ENCODE results near the gene TSPAN32.

The TSPAN32 gene

DNA sequence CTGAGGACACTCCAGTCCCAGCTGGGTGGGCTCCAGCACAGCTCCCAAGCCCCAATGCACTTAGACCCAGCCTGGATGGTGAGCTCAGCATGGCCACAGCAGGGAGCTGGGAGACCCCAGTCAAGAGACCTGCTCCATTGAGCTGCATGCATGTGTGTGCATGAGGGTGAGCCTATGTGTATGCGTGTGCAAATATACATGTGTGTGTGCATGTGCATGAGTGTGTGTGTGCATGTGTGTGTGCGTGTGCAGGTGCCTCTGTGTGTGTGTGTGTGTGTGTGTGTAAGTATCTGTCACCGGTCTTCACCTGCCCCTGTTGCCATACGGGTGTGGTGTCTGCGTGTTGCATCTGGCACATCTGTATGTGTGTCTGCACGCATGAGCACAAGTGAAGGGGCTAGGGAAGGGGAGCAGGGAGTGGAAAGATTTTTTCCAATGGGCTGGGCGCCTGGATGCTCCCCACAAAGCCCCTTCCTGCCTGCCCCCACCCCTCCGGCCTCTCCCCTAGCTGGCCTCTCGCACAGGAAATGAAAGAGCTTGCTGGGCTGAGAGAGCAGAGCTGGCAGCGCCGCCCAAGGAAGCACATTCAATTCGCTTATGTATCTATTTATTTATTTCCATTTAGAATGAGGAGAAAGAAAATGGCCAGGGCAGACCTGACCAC, 4.1 kb downstream of the TSPAN32 start:
- TF ChIP-seq SP1 (IDR thresholded peaks at IDR 0.05) (no peak), BHLHE40 (IDR thresholded peaks at IDR 0.05; ENCODE audit: borderline replicate concordance) (no peak), SUZ12 (IDR thresholded peaks at IDR 0.05) (no peak), ARNT (IDR thresholded peaks at IDR 0.05) (no peak), CTBP1 (IDR thresholded peaks at IDR 0.05; ENCODE audit: borderline replicate concordance) (no peak), FOXK2 (IDR thresholded peaks at IDR 0.05) (no peak), LEF1 (IDR thresholded peaks at IDR 0.05; ENCODE audit: borderline replicate concordance) (no peak), L3MBTL2 (conservative IDR thresholded peaks at IDR 0.05) (no peak), ELF4 (IDR thresholded peaks at IDR 0.05) (no peak), NFRKB (IDR thresholded peaks at IDR 0.05) (no peak), ZNF384 (IDR thresholded peaks at IDR 0.05) (no peak), HDGF (IDR thresholded peaks at IDR 0.05; ENCODE audit: borderline replicate concordance) (no peak), TARDBP (IDR thresholded peaks at IDR 0.05) (no peak), FOXM1 (IDR thresholded peaks at IDR 0.05; ENCODE audit: borderline replicate concordance) (no peak), FOXA1 (IDR thresholded peaks at IDR 0.05) (no peak)
- TF ChIP-seq, protein P1, sequence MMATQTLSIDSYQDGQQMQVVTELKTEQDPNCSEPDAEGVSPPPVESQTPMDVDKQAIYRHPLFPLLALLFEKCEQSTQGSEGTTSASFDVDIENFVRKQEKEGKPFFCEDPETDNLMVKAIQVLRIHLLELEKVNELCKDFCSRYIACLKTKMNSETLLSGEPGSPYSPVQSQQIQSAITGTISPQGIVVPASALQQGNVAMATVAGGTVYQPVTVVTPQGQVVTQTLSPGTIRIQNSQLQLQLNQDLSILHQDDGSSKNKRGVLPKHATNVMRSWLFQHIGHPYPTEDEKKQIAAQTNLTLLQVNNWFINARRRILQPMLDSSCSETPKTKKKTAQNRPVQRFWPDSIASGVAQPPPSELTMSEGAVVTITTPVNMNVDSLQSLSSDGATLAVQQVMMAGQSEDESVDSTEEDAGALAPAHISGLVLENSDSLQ (IDR thresholded peaks at IDR 0.05): no peak
- CTCF ChIA-PET: interaction anchor here (0.6 to 4.9 kb wide), 6 partner anchors 24 to 363 kb away, joined by 3 to 87 read pairs (median 7); partner anchors contain the start of gene CD81
- POLR2A ChIA-PET: interaction anchor here (2.0 to 2.7 kb wide), 3 partner anchors 72 to 114 kb away, joined by 11 to 28 read pairs (median 18); partner anchors contain the start of genes CD81 and TSSC4
- DNase-seq (ENCODE audit: extremely low spot score): no peak

- POLR2A ChIA-PET: interaction anchor here (2.7 kb wide), 1 partner anchor 93 kb away, joined by 18 read pairs; the partner anchor contains the start of gene TSSC4
- DNase-seq (ENCODE audit: extremely low spot score): no peak
- CTCF ChIA-PET: interaction anchor here (4.9 kb wide), 1 partner anchor 114 kb away, joined by 87 read pairs; no protein-coding TSS in a partner anchor
- TF ChIP-seq ZNF384 (IDR thresholded peaks at IDR 0.05) (no peak), ARNT (IDR thresholded peaks at IDR 0.05) (no peak), L3MBTL2 (conservative IDR thresholded peaks at IDR 0.05) (no peak)
- TF ChIP-seq, protein P1 (IDR thresholded peaks at IDR 0.05): no peak
Measured at GRCh38 chr11:2306452-2306823, 4.6 kb downstream of the TSPAN32 start.

GRCh38 chr11:2306877-2307500, 5.2 kb downstream of the TSPAN32 start:
- no peak for DNase-seq (ENCODE audit: extremely low spot score)
- TF ChIP-seq ELF4 (IDR thresholded peaks at IDR 0.05): no peak
- no peak for TF ChIP-seq ARNT (IDR thresholded peaks at IDR 0.05)
- POLR2A ChIA-PET: interaction anchor here (0.7 kb wide), 1 partner anchor 114 kb away, joined by 3 read pairs; no protein-coding TSS in a partner anchor
- CTCF ChIA-PET: interaction anchor here (4.9 kb wide), 1 partner anchor 113 kb away, joined by 87 read pairs; no protein-coding TSS in a partner anchor

- ChIA-PET CTCF (interaction anchor here (4.9 kb wide), 1 partner anchor 113 kb away, joined by 87 read pairs; no protein-coding TSS in a partner anchor), POLR2A (interaction anchor here (0.7 kb wide), 1 partner anchor 113 kb away, joined by 3 read pairs; no protein-coding TSS in a partner anchor)
- DNase-seq (ENCODE audit: extremely low spot score): no peak
- TF ChIP-seq SP1 (IDR thresholded peaks at IDR 0.05) (no peak), CTBP1 (IDR thresholded peaks at IDR 0.05; ENCODE audit: borderline replicate concordance) (no peak), LEF1 (IDR thresholded peaks at IDR 0.05; ENCODE audit: borderline replicate concordance) (no peak), L3MBTL2 (conservative IDR thresholded peaks at IDR 0.05) (no peak), FOXK2 (IDR thresholded peaks at IDR 0.05) (no peak), FOXA1 (IDR thresholded peaks at IDR 0.05) (no peak)
- TF ChIP-seq, protein P1 (IDR thresholded peaks at IDR 0.05): no peak
Measured at GRCh38 chr11:2307501-2308331, 5.9 kb downstream of the TSPAN32 start.

- ChIA-PET POLR2A (no interaction called here), CTCF (no interaction called here)
- no peak for TF ChIP-seq L3MBTL2 (conservative IDR thresholded peaks at IDR 0.05)
- TF ChIP-seq, protein P1 (IDR thresholded peaks at IDR 0.05): no peak
- TF ChIP-seq FOXA1 (IDR thresholded peaks at IDR 0.05): no peak
- TF ChIP-seq HDGF (IDR thresholded peaks at IDR 0.05; ENCODE audit: borderline replicate concordance): no peak
- DNase-seq (ENCODE audit: extremely low spot score): no peak
Measured at GRCh38 chr11:2308713-2309112, 6.9 kb downstream of the TSPAN32 start.
